IMR-90 (cell line): ENCODE data around the gene FAM209B. TPM values are rescaled to one million over a fixed set of nuclear protein-coding genes. Genes with fewer than 3 reads are reported as not detected.

ENCODE experiments used
- ATAC-seq: fragments of 200-7000 bp; cut with Tn5 transposase; 2 replicates; pipeline ENCODE4 v1.9.1; 2020; ENCODE audit warnings: low read depth, mild to moderate bottlenecking, moderate library complexity
- BruUV-seq: library from RNA; stranded (reverse); fragments of 400-500 nt; replicated peaks from 2 replicates; lab custom pipeline; 2021; lab: Mats Ljungman, UMichigan
- CTCF ChIA-PET: fragments of 300-600 bp; formaldehyde crosslinking; extraction: SDS; loops from one replicate; lab custom pipeline; 2021; ENCODE audit warnings: antibody characterized with exemption; lab: Yijun Ruan, JAX
- POLR2A ChIA-PET: fragments of 300-600 bp; sonication (Branson Sonifier 250); formaldehyde crosslinking; loops from one replicate; lab custom pipeline; 2022; ENCODE audit warnings: antibody characterized with exemption; ENCODE audit not compliant: unreplicated experiment; lab: Charles Lee
- DNase-seq: peaks from one replicate; pipeline ENCODE4 v3.0.0; 2013
- H2AFZ ChIP-seq: replicated peaks from 2 replicates; pipeline ENCODE3; 2013; ENCODE audit warnings: low read length, mild to moderate bottlenecking; ENCODE audit not compliant: poor library complexity
- H2AK5ac ChIP-seq: 2 replicates; pipeline ENCODE4 v1.6.1; 2013; ENCODE audit warnings: low read depth, low read length, inconsistent platforms
- H2AK9ac ChIP-seq: replicated peaks from 2 replicates; pipeline ENCODE3; 2013; ENCODE audit warnings: mild to moderate bottlenecking, low read depth, low read length, moderate library complexity; ENCODE audit not compliant: poor library complexity
- H2BK120ac ChIP-seq: 2 replicates; pipeline ENCODE4 v1.6.1; 2013; ENCODE audit warnings: low read depth, low read length, inconsistent platforms
- H2BK15ac ChIP-seq: 3 replicates; pipeline ENCODE4 v1.6.1; 2013; ENCODE audit warnings: low read depth, low read length, inconsistent platforms
- H2BK20ac ChIP-seq: 2 replicates; pipeline ENCODE4 v1.6.1; 2013; ENCODE audit warnings: low read depth, mild to moderate bottlenecking, inconsistent platforms, low read length, moderate library complexity
- H2BK5ac ChIP-seq: 2 replicates; pipeline ENCODE4 v1.6.1; 2013; ENCODE audit warnings: mild to moderate bottlenecking, low read depth, low read length, inconsistent platforms; ENCODE audit not compliant: poor library complexity, severe bottlenecking
- H3K14ac ChIP-seq: replicated peaks from 2 replicates; pipeline ENCODE4 v1.6.1; 2013; ENCODE audit warnings: low read depth, low read length, inconsistent platforms
- H3K18ac ChIP-seq: 2 replicates; pipeline ENCODE4 v1.6.1; 2013; ENCODE audit warnings: low read depth, low read length, control low read depth
- H3K23ac ChIP-seq: 2 replicates; pipeline ENCODE4 v1.6.1; 2013; ENCODE audit warnings: low read depth, low read length, inconsistent platforms
- H3K27ac ChIP-seq: 2 replicates; pipeline ENCODE4 v1.5.1; 2013; ENCODE audit warnings: mild to moderate bottlenecking, control low read depth, low read length; ENCODE audit not compliant: insufficient read depth
- H3K27me3 ChIP-seq: 2 replicates; pipeline ENCODE4 v1.6.1; 2013; ENCODE audit warnings: low read length; ENCODE audit not compliant: control insufficient read depth, insufficient read depth
- H3K36me3 ChIP-seq: 2 replicates; pipeline ENCODE4 v1.6.1; 2013; ENCODE audit warnings: low read length, mixed read lengths; ENCODE audit not compliant: control insufficient read depth, insufficient read depth
- H3K4ac ChIP-seq: 2 replicates; pipeline ENCODE4 v1.6.1; 2013; ENCODE audit warnings: low read depth, low read length, inconsistent platforms
- H3K4me1 ChIP-seq: 2 replicates; pipeline ENCODE4 v1.6.1; 2013; ENCODE audit warnings: low read length, mixed read lengths; ENCODE audit not compliant: control insufficient read depth, insufficient read depth
- H3K4me2 ChIP-seq: 2 replicates; pipeline ENCODE4 v1.6.1; 2013; ENCODE audit warnings: low read depth, mild to moderate bottlenecking, control low read depth, low read length, moderate library complexity
- H3K4me3 ChIP-seq: 2 replicates; pipeline ENCODE4 v1.5.1; 2013; ENCODE audit warnings: low read depth, mild to moderate bottlenecking, control low read depth, low read length, moderate library complexity; ENCODE audit not compliant: insufficient read depth
- H3K56ac ChIP-seq: 2 replicates; pipeline ENCODE4 v1.6.1; 2013; ENCODE audit warnings: low read length, inconsistent platforms; ENCODE audit not compliant: insufficient read depth; ENCODE audit errors: extremely low read depth
- H3K79me1 ChIP-seq, 2 experiments: 2 replicates each; pipeline ENCODE4 v1.6.1; 2013; ENCODE audit warnings: low read length in 2 of 2, inconsistent platforms in 1 of 2, low read depth in 1 of 2
- H3K9ac ChIP-seq: 2 replicates; pipeline ENCODE4 v1.6.1; 2013; ENCODE audit warnings: low read depth, low read length, control low read depth
- H3K9me1 ChIP-seq: 2 replicates; pipeline ENCODE4 v1.6.1; 2013; ENCODE audit warnings: low read length, inconsistent platforms; ENCODE audit not compliant: insufficient read depth
- H3K9me3 ChIP-seq: 2 replicates; pipeline ENCODE4 v1.6.1; 2013; ENCODE audit warnings: low read length; ENCODE audit not compliant: control insufficient read depth, insufficient read depth
- H4K20me1 ChIP-seq: 2 replicates; pipeline ENCODE4 v1.6.1; 2013; ENCODE audit warnings: low read length, inconsistent platforms; ENCODE audit not compliant: insufficient read depth
- H4K5ac ChIP-seq: 2 replicates; pipeline ENCODE4 v1.6.1; 2013; ENCODE audit warnings: mild to moderate bottlenecking, low read depth, low read length, control low read depth
- H4K8ac ChIP-seq, 2 experiments: 2 replicates each; pipeline ENCODE4 v1.6.1; 2013; ENCODE audit warnings: low read depth in 2 of 2, low read length in 2 of 2, control low read depth in 1 of 2, inconsistent platforms in 1 of 2
- H4K91ac ChIP-seq: 2 replicates; pipeline ENCODE4 v1.6.1; 2013; ENCODE audit warnings: low read depth, low read length, inconsistent platforms; ENCODE audit not compliant: insufficient read depth
- BHLHE40 ChIP-seq: fragments of 150-350 bp; IDR thresholded peaks from 2 replicates; pipeline ENCODE4 v1.6.1; 2016; ENCODE audit warnings: mild to moderate bottlenecking, low read depth, low read length
- CEBPB ChIP-seq: IDR thresholded peaks from 2 replicates; pipeline ENCODE4 v1.6.1; 2012; ENCODE audit warnings: low read depth, low read length, improper control_type of control experiment
- CHD1 ChIP-seq: IDR thresholded peaks from 2 replicates; pipeline ENCODE4 v1.6.1; 2012; ENCODE audit warnings: low read depth, low read length, improper control_type of control experiment
- CTCF ChIP-seq: conservative IDR thresholded peaks from 2 replicates; pipeline ENCODE4 v1.5.1; 2012; ENCODE audit warnings: mild to moderate bottlenecking, low read depth, low read length, improper control_type of control experiment
- ELK1 ChIP-seq: fragments of 150-350 bp; IDR thresholded peaks from 2 replicates; pipeline ENCODE4 v1.6.1; 2016; ENCODE audit warnings: low read depth, mild to moderate bottlenecking, low read length, moderate library complexity, borderline replicate concordance
- FOS ChIP-seq: fragments of 150-350 bp; IDR thresholded peaks from 2 replicates; pipeline ENCODE4 v1.6.1; 2016; ENCODE audit warnings: low read depth, low read length
- MAFK ChIP-seq: IDR thresholded peaks from 2 replicates; pipeline ENCODE4 v1.6.1; 2012; ENCODE audit warnings: low read depth, low read length, improper control_type of control experiment
- MAZ ChIP-seq: IDR thresholded peaks from 2 replicates; pipeline ENCODE4 v1.6.1; 2012; ENCODE audit warnings: low read depth, mild to moderate bottlenecking, low read length, improper control_type of control experiment, moderate library complexity, borderline replicate concordance
- NFE2L2 ChIP-seq: fragments of 150-350 bp; IDR thresholded peaks from 2 replicates; pipeline ENCODE4 v1.6.1; 2016; ENCODE audit warnings: low read depth, mild to moderate bottlenecking, low read length
- POLR2A ChIP-seq: IDR thresholded peaks from 2 replicates; pipeline ENCODE4 v1.6.1; 2012; ENCODE audit warnings: mild to moderate bottlenecking, low read depth, low read length
- RCOR1 ChIP-seq: IDR thresholded peaks from 2 replicates; pipeline ENCODE4 v1.6.1; 2012; ENCODE audit warnings: mild to moderate bottlenecking, low read length, improper control_type of control experiment; ENCODE audit not compliant: insufficient replicate concordance
- WGBS, 2 experiments: methylation state at CpG; one replicate each; pipeline versions ENCODE4 v1.1.5 to v1.1.7; 2013; ENCODE audit warnings: missing lambda C conversion rate in 2 of 2; ENCODE audit not compliant: insufficient read length in 1 of 2; ENCODE audit errors: extremely low coverage in 2 of 2; 5-methylcytosine and 5-hydroxymethylcytosine counted together
- dilution Hi-C: fragments of 300-500 bp; cut with HindIII; formaldehyde crosslinking; loops from one replicate; pipeline ENCODE4 v1.14.3; 2018; ENCODE audit warnings: low sequenced_read_pairs; ENCODE audit not compliant: unreplicated experiment
- in situ Hi-C: fragments of 300-500 bp; cut with MboI; formaldehyde crosslinking; loops from 3 replicates; pipeline ENCODE4 v1.14.3; 2019; ENCODE audit warnings: low sequenced_read_pairs, inconsistent platforms, mixed read lengths
- intact Hi-C: fragments of 100-400 bp; cut with micrococcal nuclease; formaldehyde crosslinking; loops from 2 replicates; pipeline ENCODE4 v1.10.0; 2022
- polyA plus RNA-seq, 3 experiments: library from polyadenylated mRNA; depleted of rRNA; stranded (reverse); fragments of >200 nt; gene quantifications; 2 replicates each; pipeline ENCODE4 v1.2.3, GENCODE V29; 2012; ENCODE audit warnings: low replicate concordance in 1 of 3
- total RNA-seq: library from RNA; depleted of rRNA; stranded (reverse); fragments of >200 nt; gene quantifications from 2 replicates; pipeline ENCODE4 v1.2.3, GENCODE V29; 2012

The FAM209B gene
- total and polyA plus RNA-seq, 2 of the 4 experiments (the other 2 are of a cell fraction): 0.24 TPM; not detected in 1

GRCh38 chr20:56574531-56575142, 41.6 kb downstream of the FAM209B start:
- Histone ChIP-seq H3K56ac (no peak overlapping the region), H2BK120ac (no peak overlapping the region), H3K9ac (no peak overlapping the region), H2BK5ac (no peak overlapping the region), H4K8ac (no peak overlapping the region), H2BK15ac (no peak overlapping the region), H3K27me3 (peaks cover 14% of the 10 kb centered on the region), H3K18ac (no peak overlapping the region), H3K9me1 (no peaks in the 10 kb centered on the region), H2AK9ac (no peak overlapping the region), H4K20me1 (no peaks in the 10 kb centered on the region), H3K23ac (no peak overlapping the region), H4K91ac (no peak overlapping the region), H3K4me1 (no peaks in the 10 kb centered on the region), H2BK20ac (no peak overlapping the region), H4K5ac (no peak overlapping the region), H2AK5ac (no peak overlapping the region), H3K4me2 (no peak overlapping the region), H3K4ac (no peak overlapping the region), H3K36me3 (no peaks in the 10 kb centered on the region), H3K79me1 (no peaks in the 10 kb centered on the region), H3K4me3 (no peak overlapping the region), H2AFZ (no peak overlapping the region), H3K14ac (no peak overlapping the region), H3K9me3 (no peaks in the 10 kb centered on the region), H3K27ac (no peak overlapping the region)
- in situ Hi-C loops (no loop called here), intact Hi-C loops (loop anchor here (5.0 kb wide), 1 partner anchor 327 kb away; the partner anchor contains the start of gene MC3R), dilution Hi-C loops (no loop called here)
- 48% methylated on average over 4 of the region's 10 CpGs; no CpG with 5 or more reads in 1 of the 2 experiments for WGBS, 2 experiments
- no peak for TF ChIP-seq POLR2A
- no peak for TF ChIP-seq FOS
- no peak for TF ChIP-seq ELK1
- TF ChIP-seq NFE2L2: no peak
- no peak for TF ChIP-seq CHD1
- TF ChIP-seq RCOR1: no peak
- TF ChIP-seq CTCF: no peak
- TF ChIP-seq MAFK: no peak
- TF ChIP-seq BHLHE40: no peak
- TF ChIP-seq MAZ: no peak
- no peak for TF ChIP-seq CEBPB
- BruUV-seq: no TSS peak
- CTCF ChIA-PET: no interaction called here
- POLR2A ChIA-PET: no interaction called here
- ATAC-seq (no peak), DNase-seq (no peak)
